ENCODE data around the gene MVD.
A peak's percentile ranks its signal among the peaks of the same experiment; 100 is the strongest.

- peak in 3 of 7 experiments; percentile 10 to 24 (median 15) for TF ChIP-seq CTCF (IDR thresholded peaks at IDR 0.05)
- no peak for TF ChIP-seq POLR2A (IDR thresholded peaks at IDR 0.05)
- no peak for TF ChIP-seq EP300 (IDR thresholded peaks at IDR 0.05)
These were observed 29.2 kb downstream of the MVD start for GRCh38 chr16:88633684-88634140.

Data from stomach (tissue), 4 donors.